Stimulated activated CD4-positive, alpha-beta T cell treated with anti-CD3 and anti-CD28 coated beads, TNF-alpha, amount 100 ng/mL, for 4 hours (primary cell): Measurements from ENCODE around the gene SUPT3H.

Experiments used
- DNase-seq, 3 experiments: peaks; one replicate each; pipeline ENCODE4 v3.0.0-alpha.2; 2020; ENCODE audit warnings: low read depth in 3 of 3

Gene SUPT3H

GRCh38 chr6:44841829-44842228 lies 535.9 kb downstream of the SUPT3H start:
- no peak for DNase-seq

GRCh38 chr6:44837741-44838140 lies 540.0 kb downstream of the SUPT3H start:
- DNase-seq, result no peak

GRCh38 chr6:44837255-44837654 lies 540.5 kb downstream of the SUPT3H start:
- no peak for DNase-seq

GRCh38 chr6:44833248-44833647 lies 544.5 kb downstream of the SUPT3H start:
- DNase-seq, result no peak

GRCh38 chr6:44831002-44831610 lies 546.6 kb downstream of the SUPT3H start:
- no peak for DNase-seq

GRCh38 chr6:44829836-44830235 lies 547.9 kb downstream of the SUPT3H start:
- DNase-seq, result no peak

- DNase-seq, result no peak
Measured at GRCh38 chr6:44828780-44829179, 549.0 kb downstream of the SUPT3H start.

GRCh38 chr6:44826025-44826676 lies 551.6 kb downstream of the SUPT3H start:
- DNase-seq, result no peak

GRCh38 chr6:44825273-44825672 lies 552.5 kb downstream of the SUPT3H start:
- no peak for DNase-seq

- DNase-seq, result no peak
Measured at GRCh38 chr6:44824567-44824966, 553.2 kb downstream of the SUPT3H start.

- DNase-seq, result no peak
Measured at GRCh38 chr6:44820759-44821158, 557.0 kb downstream of the SUPT3H start.

- no peak for DNase-seq
Measured at GRCh38 chr6:44820321-44820720, 557.4 kb downstream of the SUPT3H start.

- no peak for DNase-seq
Measured at GRCh38 chr6:44811456-44811855, 566.3 kb downstream of the SUPT3H start.

GRCh38 chr6:44809258-44809657 lies 568.5 kb downstream of the SUPT3H start:
- no peak for DNase-seq

- DNase-seq, result no peak
Measured at GRCh38 chr6:44808148-44808547, 569.6 kb downstream of the SUPT3H start.

- no peak for DNase-seq
Measured at GRCh38 chr6:44806656-44807055, 571.1 kb downstream of the SUPT3H start.

GRCh38 chr6:44805238-44805846 lies 572.4 kb downstream of the SUPT3H start:
- no peak for DNase-seq

GRCh38 chr6:44804546-44805159 lies 573.1 kb downstream of the SUPT3H start:
- DNase-seq, result no peak

- DNase-seq, result no peak
Measured at GRCh38 chr6:44804016-44804415, 573.7 kb downstream of the SUPT3H start.

- DNase-seq, result no peak
Measured at GRCh38 chr6:44800784-44801592, 576.7 kb downstream of the SUPT3H start.

- DNase-seq, result no peak
Measured at GRCh38 chr6:44800171-44800783, 577.5 kb downstream of the SUPT3H start.

GRCh38 chr6:44797746-44798145 lies 580.0 kb downstream of the SUPT3H start:
- no peak for DNase-seq
